HTR-8/SVneo (cell line): ENCODE results near the gene NFKBIL1.
"Not testable (repeated sequence)": the region's sequence is repeated elsewhere in the genome, so short reads cannot be mapped to it uniquely, and the experiment has no call there.

Experiments used
- DNase-seq: peaks from one replicate; pipeline ENCODE4 v3.0.0; 2011; ENCODE audit warnings: low spot score, mixed read lengths; ENCODE audit not compliant: insufficient read length
- FAIRE-seq: peaks from 2 replicates; lab custom pipeline; 2011; peaks lifted over from hg19 to GRCh38; lab: Jason Lieb, UNC

The NFKBIL1 gene

DNA sequence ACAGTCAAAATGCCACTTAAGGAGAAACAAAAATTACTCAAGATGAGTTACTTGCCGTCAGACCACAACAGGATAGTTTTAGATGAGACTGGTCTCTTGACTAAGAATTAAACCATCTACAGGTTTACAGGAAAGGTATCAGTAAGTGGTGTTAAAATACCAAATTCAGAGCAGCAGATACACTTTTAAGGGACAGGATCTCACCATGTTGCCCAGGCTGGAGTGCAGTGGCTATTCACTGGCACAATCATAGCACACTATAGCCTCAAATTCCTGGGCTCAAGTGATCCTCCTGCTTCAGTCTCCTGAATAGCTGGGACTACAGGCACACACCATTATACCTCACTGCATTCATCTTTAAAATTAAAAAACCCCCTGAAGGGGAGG lies 14.0 kb upstream of the NFKBIL1 start:
- no peak for FAIRE-seq

DNA sequence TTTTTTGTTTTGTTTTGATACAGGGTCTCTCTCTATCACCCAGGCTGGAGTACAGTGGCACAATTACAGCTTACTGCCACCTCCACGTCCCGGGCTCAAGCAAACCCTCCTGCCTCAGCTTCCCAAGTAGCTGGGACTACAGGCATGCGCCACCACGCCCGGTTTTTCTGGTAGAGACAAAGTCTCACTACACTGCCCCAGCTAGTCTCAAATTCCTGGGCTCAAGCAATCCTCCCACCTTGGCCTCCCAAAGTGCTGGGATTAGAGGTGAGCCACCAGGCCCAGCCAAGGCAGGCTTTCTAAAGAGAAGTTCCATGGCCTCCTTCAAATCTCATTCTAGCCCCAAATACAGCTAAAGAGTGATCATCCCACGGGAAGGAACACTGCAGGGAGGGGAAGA lies 13.4 kb upstream of the NFKBIL1 start:
- FAIRE-seq (no peak), DNase-seq (no peak)

More for the DNA sequence above, 14.0 kb upstream of the NFKBIL1 start:
- no peak for DNase-seq

DNA sequence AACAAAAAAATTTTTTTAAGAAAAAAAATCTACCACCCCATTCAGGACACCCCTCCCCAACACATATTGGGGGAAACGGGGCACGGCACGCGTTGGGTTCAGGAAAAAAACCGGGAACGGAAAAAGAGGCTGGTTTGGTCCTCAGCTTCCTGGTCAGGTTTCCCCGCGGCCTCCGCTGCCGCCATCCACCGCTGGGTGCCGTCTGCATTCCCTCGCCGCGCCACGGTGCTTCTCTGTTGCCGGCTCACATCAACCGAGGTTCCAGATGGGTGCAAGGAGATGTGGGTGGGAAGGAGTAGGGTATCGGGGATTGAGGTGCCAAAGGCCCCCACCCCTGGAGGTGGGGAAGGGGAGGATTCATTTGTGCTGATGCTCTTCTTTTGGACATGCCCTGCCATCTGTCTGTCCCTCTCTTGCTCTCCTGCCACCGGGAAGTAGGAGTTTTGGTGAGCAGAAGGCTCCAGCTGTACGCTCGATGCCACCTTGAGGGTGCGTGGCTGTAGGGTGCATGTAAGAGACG lies 12.8 kb upstream of the NFKBIL1 start:
- FAIRE-seq (no peak), DNase-seq (no peak)

DNA sequence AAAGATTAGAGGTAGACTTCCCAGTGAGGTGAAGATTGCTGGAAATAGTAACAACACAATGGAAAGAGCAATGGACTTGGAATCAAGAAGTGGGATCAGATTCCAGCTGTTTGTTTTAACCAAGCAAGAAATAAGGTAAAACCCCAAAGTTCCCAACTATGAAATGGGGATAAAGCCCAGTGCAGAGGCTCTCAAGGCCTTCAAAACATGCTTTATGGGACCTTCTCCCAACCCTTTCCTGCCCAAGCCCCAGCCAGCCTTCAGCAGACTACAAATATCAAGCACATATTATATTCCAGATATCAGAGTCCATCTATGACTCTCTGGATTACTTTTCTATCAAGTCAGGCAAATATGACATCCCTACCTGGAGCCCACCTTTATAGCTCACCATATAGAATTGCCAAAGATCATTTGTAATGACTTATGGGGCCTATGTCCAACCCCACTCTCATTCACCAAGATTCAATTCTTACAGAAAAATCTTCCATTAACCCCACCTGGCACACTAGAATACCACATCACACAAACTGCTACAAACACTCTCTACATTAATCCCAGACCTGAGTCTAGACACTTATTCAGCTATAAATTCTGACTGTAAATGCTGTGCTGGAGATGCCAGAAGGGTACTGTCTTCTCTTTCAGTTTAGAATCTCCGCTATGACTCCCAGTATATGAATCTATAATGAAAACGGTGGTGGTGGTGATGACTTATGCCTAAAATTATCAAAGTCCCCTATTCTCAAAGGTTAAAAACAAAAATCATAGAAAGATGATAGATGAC lies 11.7 kb upstream of the NFKBIL1 start:
- FAIRE-seq: no peak
- DNase-seq: no peak

DNA sequence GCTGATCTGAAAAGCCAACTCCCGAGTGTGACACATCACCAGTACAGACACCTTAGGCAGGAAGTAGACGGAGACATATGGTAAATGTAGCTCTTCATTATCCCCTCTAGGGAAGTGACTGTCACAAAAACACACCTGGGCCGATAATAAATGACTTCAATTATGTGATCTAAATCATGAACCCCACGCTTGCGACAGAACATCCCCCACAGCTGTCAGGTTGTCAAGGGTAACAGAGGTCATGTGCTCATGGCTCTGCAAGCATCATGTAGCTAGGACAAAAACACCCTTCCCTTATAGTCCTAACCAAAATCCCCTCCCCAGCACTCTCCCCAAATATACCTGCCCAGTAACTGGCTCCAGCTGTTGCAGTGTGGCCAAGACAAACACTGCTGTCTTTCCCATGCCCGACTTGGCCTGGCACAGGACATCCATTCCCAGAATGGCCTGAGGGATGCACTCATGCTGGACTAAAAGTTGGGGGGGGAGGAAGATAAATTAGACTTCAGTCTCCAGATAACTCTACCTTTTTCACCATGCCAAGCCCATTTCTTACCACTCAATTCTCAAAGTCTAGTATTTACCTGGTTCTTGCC lies 8.5 kb upstream of the NFKBIL1 start:
- DNase-seq: no peak
- no peak for FAIRE-seq

DNA sequence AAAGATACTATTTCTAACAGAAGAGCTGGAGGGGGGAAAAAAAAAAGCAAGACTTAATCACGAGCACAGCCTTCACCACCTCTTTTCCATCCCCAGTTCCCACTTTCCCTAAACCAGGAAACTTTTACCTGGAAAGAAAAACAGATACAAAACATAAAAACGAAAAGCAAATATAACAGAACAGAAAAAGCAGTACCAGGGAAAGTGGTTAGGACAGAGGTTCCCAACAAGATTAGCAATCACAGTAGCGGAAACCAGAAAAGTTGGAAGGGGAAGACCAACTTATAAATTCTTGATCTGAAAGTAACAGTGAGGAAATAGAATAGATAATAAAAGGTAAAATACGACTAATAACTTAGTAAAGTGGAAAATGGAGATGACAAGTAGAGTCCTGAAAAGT lies 6.8 kb upstream of the NFKBIL1 start:
- no peak for DNase-seq
- no peak for FAIRE-seq

DNA sequence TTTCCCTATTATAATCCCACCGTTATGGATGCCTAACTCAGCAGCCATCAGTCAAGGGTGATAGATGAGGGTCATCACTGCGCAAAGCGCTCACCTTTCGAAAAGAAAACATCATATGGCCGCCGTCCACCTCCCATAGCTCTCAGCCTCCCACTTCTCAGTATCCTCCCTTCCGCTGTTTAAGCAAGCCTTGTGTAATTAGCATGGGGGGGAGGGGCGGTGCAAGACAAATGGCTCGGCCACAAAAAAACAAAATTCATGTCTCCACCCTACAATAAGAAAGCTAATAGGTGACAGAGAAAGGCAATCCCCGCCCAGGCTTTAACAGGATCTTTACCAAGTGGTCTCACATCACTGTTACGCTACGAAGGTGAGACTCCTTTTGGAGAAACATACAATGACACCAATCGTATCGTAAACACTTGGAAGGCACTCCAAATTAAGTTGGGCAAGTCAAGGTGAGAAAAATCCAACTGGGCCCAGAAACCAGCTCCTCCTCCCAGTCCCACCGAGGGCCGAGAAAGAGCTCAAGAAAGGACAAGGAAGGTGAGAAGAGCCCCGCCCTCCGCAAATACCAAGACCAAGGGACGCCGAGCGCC lies 6.2 kb upstream of the NFKBIL1 start:
- FAIRE-seq (no peak), DNase-seq (no peak)

DNA sequence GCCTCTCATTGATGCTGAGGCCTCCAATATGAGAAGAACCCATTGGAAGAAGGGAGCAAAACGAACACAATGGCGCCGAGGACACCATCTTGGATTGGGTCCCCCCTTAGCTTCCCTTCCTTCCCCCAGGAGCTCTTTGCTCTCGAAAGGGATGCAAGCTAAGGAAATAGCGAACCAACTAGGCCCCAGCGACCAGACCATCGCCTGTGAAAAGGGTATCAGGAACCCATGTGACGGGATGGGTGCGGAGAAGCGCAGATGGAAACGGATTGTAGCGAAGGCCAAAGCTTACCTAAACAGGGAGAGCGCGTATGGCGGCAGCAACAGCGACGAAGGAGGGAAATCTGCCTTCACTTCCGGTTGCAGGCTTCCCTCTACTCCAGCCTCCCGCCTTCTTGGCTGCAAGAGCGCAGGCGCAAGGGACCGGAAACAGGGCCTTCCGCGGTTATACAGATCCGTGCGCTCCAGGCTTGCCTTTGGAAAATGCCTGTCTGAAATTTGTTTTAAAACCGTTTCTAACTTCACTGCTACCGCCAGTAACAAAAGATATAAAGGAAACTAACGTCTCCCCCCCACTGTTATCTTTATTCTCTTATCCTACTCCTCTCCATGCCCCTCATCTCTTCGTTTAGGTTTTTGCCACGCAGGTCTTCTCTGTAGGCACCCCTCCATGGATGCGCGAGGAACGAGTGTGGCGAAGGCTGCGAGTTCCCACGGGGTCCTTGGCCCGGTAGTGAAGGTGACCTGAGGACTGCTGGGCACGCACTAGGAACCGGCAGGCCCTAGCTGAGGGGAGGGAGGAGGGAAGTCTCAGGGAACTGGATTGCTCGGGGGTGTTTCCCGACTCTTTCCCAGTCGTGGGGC lies 5.5 kb upstream of the NFKBIL1 start, which contains the start of gene DDX39B:
DDX39B (minus strand) TSS at position 346 of the 864 bp plus-strand sequence. CDS start 1,471 bp downstream, outside the sequence.
- peak; percentile 97 for DNase-seq

DNA sequence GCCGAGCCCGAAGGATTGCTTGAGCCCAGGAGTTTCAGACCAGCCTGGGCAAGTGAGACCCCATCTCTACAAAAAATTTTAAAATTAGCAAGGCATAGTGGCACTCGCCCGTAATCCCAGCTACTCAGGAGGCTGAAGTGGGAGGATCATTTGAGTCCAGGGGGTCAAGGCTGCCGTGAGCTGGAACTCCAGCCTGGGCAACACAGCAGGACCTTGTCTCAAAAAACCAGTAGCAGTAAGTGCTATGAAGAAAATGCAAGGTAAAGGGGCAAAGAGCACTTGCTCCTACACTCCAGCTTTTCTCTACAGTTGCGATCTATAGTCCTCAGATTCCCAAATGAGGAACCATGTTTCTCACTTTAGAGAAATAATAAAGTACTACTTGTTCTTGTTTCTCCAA lies 3.8 kb upstream of the NFKBIL1 start:
- FAIRE-seq: no peak
- no peak for DNase-seq

More for the DNA sequence above, 5.5 kb upstream of the NFKBIL1 start, which contains the start of gene DDX39B:
- peak; percentile 74 for FAIRE-seq

DNA sequence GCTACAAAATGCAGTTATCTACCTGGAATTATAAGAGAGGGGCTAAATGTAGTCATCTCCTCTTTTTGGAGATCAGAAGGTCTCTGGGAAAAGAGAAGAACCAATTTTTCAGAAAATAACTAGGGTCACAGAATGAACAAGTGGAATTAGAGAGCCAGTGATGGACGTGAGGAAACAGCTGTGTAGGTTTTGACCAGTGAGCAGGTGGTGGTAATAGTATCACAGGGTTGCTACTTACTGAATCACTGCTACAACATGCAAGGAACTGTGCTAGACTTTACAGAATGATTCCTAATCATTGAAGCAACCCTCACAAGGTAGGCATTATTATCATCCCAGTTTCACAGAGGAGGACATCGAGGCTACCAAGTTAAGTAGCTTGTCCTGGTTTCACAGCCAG lies 2.7 kb upstream of the NFKBIL1 start:
- FAIRE-seq (no peak), DNase-seq (no peak)

DNA sequence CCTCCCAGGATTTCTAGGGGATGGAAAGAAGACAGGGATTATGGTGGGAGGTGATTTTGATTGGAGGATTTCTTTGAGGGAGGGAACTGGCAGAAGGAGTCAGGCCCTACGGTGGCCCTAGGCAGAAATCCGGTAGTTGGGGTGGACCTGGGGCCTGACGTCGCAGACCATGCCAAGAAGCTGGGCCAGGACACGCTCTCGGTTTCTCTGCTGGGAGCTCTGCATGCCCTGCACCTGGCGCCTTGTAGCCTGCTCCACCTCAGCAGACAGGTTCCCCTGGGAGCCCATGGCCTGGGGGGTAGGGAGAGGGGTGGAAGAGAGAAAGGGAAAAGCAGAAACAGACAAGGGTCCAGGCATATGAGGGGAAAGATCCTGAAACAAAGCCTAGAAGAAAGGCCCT lies 2.1 kb upstream of the NFKBIL1 start:
- no peak for DNase-seq
- no peak for FAIRE-seq

DNA sequence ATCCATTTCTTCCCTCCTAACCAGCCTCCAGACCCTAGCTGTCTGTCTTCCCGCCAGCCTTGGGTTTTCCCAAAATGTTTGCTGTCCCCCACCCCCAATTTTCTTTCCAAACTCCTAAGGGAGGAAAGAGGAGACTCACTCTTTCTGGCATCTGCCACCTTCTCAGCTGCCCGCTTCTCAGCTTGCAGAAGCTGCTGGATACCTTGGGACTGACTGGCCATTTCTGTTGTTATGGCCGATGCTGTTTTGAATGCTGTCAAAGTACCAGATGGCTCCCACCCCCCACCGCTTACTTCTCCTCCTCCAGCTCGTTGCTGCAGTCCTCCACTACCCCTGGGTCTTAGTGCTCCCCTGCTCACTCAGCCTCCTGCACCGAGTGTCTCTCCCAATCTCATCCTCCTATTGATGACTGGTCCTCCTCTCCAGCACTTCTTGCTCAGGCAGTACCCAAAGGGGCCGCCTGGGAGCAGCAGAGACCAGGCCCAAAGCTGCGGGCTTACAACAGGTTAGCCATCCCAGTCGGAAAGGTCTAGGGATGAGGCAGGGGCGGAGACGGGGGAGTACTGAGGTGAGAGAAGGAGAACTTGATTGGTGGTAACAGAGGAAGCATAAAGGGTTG lies 960 bp upstream of the NFKBIL1 start, which contains the start of gene ATP6V1G2:
ATP6V1G2 (minus strand) TSS at position 270 of the 619 bp plus-strand sequence; CDS start at position 221, 49 bp downstream.
- DNase-seq (peak; percentile 87), FAIRE-seq (peak; percentile 69)

DNA sequence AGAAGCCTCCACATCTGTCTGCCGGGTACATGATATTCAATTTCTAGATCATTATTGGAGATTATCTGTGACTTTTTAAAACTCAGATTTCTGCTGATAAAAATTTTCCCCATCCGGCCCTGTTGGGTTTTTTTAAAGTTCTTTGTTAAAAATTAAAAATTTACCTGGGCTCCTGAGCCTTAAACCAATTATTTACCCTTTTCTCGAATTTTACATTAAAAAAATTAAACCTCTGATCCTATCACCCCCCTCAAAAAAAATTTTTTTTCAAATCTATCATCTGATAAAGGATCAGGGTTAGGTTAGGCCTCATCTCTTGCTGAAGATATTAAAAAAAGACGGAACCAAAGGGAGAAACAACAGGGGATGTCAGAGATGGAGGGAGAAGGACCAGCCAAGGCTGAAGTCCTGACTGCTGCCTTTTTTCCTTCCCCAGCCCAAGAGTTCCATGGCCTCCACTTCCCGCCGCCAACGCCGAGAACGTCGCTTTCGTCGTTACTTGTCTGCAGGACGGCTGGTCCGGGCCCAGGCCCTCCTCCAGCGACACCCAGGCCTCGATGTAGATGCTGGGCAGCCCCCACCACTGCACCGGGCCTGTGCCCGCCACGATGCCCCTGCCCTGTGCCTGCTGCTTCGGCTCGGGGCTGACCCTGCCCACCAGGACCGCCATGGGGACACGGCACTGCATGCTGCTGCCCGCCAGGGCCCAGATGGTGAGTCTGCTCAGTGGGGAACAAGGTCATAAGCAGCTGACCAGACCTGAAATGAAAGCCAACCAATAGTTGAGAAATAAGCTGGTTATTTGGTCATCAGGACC lies 527 bp downstream of the NFKBIL1 start:
- DNase-seq: no peak

DNA sequence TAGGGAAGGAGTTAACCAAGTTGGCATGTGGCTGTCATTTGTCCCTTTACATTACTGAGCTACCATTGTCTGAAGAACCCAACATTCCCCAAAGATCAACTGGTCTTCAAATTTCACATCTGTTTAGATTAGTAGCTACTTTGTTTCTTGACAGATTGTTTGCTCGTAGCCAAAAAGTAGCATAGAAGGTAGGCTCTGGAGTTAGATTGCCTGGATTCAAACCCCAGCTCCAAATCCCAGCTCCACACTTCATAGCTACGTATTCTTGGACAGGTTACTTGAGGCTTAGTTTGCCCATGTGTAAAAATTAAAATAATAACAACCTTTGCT lies 1.1 kb downstream of the NFKBIL1 start:
- FAIRE-seq (no peak), DNase-seq (no peak)

More for the DNA sequence above, 527 bp downstream of the NFKBIL1 start:
- no peak for FAIRE-seq

DNA sequence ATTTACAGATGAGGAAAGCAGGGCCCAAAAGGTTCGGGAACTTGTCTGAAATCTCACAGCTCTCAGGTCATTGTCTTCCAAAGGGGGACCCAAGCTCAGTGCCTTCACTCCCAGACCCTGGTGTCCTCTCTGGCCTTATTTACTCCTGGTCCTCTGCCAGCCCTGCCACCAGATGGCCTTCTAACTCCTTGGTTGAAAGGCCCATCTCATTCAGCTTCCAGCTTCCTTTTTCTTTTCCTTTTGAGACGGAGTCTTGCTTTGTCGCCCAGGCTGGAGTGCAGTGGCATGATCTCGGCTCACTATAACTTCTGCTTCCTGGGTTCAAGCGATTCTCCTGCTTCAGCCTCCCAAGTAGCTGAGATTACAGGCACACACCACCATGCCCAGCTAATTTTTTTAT lies 4.0 kb downstream of the NFKBIL1 start:
- peak; percentile 51 for DNase-seq
- FAIRE-seq: not testable (repeated sequence)

DNA sequence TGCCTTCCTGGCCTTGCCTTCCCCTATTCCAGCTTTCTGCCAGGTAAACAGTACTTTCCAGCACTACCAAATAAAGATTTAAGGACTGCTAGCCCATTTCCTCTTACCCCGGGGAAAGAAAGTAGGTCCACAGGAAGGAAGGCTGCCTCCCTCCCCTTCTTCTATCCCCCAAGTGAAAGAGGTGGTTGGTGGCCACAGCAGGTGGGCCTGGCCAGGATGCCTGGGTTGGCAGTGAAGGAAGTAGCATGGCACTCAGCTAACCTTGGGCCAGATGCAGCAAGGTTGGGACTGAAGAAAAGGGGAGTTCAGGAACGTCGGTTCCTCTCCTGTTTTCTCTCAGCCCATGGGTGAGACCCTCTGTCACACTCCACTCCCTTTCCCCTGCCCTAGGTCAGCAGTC lies 8.9 kb downstream of the NFKBIL1 start:
- DNase-seq (no peak), FAIRE-seq (no peak)

DNA sequence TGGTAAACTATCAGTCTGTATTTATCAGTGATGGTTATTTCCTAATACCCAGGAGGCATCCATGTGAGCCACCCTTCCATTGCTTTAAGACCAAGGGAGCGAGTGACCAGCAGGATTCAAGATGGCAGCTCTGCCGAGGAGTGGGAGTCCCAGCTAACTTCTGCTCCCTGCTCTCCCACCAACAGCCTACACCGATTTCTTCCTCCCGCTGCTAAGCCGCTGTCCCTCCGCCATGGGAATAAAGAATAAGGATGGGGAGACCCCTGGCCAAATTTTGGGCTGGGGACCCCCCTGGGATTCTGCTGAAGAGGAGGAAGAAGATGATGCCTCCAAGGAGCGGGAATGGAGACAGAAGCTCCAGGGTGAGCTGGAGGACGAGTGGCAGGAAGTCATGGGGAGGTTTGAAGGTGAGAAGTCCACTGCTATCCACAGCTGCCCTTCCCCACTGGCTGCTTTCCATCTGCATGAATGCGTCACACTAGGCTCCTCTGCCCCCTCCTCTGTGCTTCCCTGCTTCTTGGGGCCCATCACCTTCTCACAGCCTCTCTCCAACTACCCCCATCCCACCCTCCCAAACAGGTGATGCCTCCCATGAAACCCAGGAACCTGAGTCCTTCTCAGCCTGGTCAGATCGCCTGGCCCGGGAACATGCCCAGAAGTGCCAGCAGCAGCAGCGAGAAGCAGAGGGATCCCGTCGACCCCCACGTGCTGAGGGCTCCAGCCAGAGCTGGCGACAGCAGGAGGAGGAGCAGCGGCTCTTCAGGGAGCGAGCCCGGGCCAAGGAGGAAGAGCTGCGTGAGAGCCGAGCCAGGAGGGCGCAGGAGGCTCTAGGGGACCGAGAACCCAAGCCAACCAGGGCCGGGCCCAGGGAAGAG lies 10.3 kb downstream of the NFKBIL1 start:
- DNase-seq (no peak), FAIRE-seq (no peak)

DNA sequence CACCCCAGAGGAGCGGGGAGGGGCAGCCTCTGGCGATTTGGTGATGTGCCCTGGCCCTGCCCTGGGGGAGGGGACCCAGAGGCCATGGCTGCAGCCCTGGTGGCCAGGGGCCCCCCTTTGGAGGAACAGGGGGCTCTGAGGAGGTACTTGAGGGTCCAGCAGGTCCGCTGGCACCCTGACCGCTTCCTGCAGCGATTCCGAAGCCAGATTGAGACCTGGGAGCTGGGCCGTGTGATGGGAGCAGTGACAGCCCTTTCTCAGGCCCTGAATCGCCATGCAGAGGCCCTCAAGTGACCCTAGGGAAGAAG lies 10.9 kb downstream of the NFKBIL1 start:
- FAIRE-seq (no peak), DNase-seq (no peak)
